Uterus (tissue), 4 donors: ENCODE data around the gene CKMT2. TPM values are rescaled to one million over a fixed set of nuclear protein-coding genes. Genes with fewer than 3 reads are reported as not detected.

ENCODE experiments used
- DNase-seq, 2 donors: peaks; one replicate each; pipeline ENCODE4 v3.0.0-alpha.2; 2019 to 2020
- H3K27ac ChIP-seq, 2 donors: fragments of 200-600 bp; sonication (generic); 1 replicate in 1 of 2; 2 replicates in 1 of 2; pipeline ENCODE4 v1.5.1; 2016 to 2018
- H3K27me3 ChIP-seq, 2 donors: fragments of 200-600 bp; sonication (generic); one replicate each; pipeline ENCODE4 v1.5.1; 2018 to 2019; ENCODE audit warnings: control low read depth in 1 of 2
- H3K36me3 ChIP-seq, 2 donors: fragments of 200-600 bp; sonication (generic); one replicate each; pipeline ENCODE4 v1.5.1; 2019; ENCODE audit warnings: control low read depth in 1 of 2
- H3K4me1 ChIP-seq, 2 donors: fragments of 200-600 bp; sonication (generic); one replicate each; pipeline ENCODE4 v1.5.1; 2018 to 2019; ENCODE audit warnings: control low read depth in 1 of 2
- H3K4me3 ChIP-seq, 2 donors: fragments of 200-600 bp; sonication (generic); 1 replicate in 1 of 2; 2 replicates in 1 of 2; pipeline ENCODE4 v1.5.1; 2018 to 2019; ENCODE audit warnings: mild to moderate bottlenecking in 1 of 2
- H3K9me3 ChIP-seq, 2 donors: fragments of 200-600 bp; sonication (generic); one replicate each; pipeline ENCODE4 v1.5.1; 2019; ENCODE audit warnings: control low read depth in 1 of 2
- CTCF ChIP-seq, 4 experiments: fragments of 200-600 bp in 2 of 4; fragments of 450-650 bp in 2 of 4; sonication (generic) in 2 of 4; IDR thresholded peaks; one replicate each; pipeline ENCODE4 v1.5.1; 2016 to 2019; ENCODE audit warnings: antibody characterized with exemption in 4 of 4, mild to moderate bottlenecking in 2 of 4, moderate library complexity in 1 of 4
- POLR2A ChIP-seq, 2 donors: fragments of 450-650 bp; IDR thresholded peaks; one replicate each; pipeline ENCODE4 v1.6.1; 2016; ENCODE audit warnings: antibody characterized with exemption in 2 of 2, mild to moderate bottlenecking in 1 of 2, moderate library complexity in 1 of 2
- intact Hi-C: fragments of 100-400 bp; cut with DNase I; formaldehyde crosslinking; loops from one replicate; pipeline ENCODE4 v1.15.1; 2023; ENCODE audit warnings: low total_unique reads
- total RNA-seq, 4 donors: library from RNA; depleted of rRNA in 3 of 4; stranded (reverse); fragments of >200 nt in 3 of 4; gene quantifications; one replicate each; pipeline versions ENCODE4 v1.1.0 to v1.2.4, GENCODE V29; 2014 to 2023
- donor health status: DM: yes; HTN: yes; CAD: no.

Gene CKMT2
- total RNA-seq, 4 donors from 2014 or later, result 3.5 to 20.5 (median 9.8) TPM

GRCh38 chr5:81202655-81203054 lies 30.5 kb upstream of the CKMT2 start:
- Histone ChIP-seq H3K9me3 (no peaks in the 10 kb centered on the region), H3K27ac (no peak overlapping the region), H3K4me3 (no peak overlapping the region), H3K27me3 (no peaks in the 10 kb centered on the region), H3K4me1 (no peaks in the 10 kb centered on the region), H3K36me3 (no peaks in the 10 kb centered on the region)
- DNase-seq, result no peak
- TF ChIP-seq CTCF (IDR thresholded peaks at IDR 0.05), result no peak
- intact Hi-C loops, result no loop called here

GRCh38 chr5:81203729-81204128 lies 29.4 kb upstream of the CKMT2 start:
- H3K4me3 ChIP-seq, result no peak overlapping the region
- intact Hi-C loops, result no loop called here

GRCh38 chr5:81204205-81204604 lies 28.9 kb upstream of the CKMT2 start:
- Histone ChIP-seq H3K4me3 (no peak overlapping the region), H3K27ac (no peak overlapping the region), H3K4me1 (no peaks in the 10 kb centered on the region), H3K9me3 (no peaks in the 10 kb centered on the region), H3K27me3 (no peaks in the 10 kb centered on the region), H3K36me3 (no peaks in the 10 kb centered on the region)
- intact Hi-C loops, result no loop called here
- DNase-seq, result no peak
- no peak for TF ChIP-seq POLR2A (IDR thresholded peaks at IDR 0.05)
- no peak for TF ChIP-seq CTCF (IDR thresholded peaks at IDR 0.05)

More at GRCh38 chr5:81203729-81204128, 29.4 kb upstream of the CKMT2 start:
- Histone ChIP-seq H3K27me3 (no peaks in the 10 kb centered on the region), H3K27ac (no peak overlapping the region), H3K4me1 (no peaks in the 10 kb centered on the region), H3K9me3 (no peaks in the 10 kb centered on the region), H3K36me3 (no peaks in the 10 kb centered on the region)
- TF ChIP-seq CTCF (IDR thresholded peaks at IDR 0.05), result no peak
- TF ChIP-seq POLR2A (IDR thresholded peaks at IDR 0.05), result no peak
- no peak for DNase-seq

DNA sequence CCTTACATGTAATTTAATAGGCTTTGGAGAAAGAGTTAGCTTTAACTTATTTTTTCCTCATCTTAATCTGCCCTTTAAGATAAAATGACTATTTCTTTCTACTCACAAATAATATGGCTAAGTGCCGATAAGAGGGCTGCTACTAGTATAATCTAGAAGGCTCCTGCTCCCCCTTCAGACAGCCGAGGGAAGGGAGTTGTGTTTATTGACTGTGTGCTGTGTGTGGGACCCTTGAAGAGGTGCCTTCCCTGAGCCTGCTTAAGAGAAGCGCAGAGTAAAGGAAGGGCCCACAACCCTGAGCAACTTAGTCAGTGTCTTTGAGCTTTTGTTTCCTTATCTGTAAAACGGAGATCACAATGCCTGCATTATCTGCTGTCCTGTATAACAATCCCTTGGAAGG lies 28.1 kb upstream of the CKMT2 start:
- H3K9me3 ChIP-seq, result no peaks in the 10 kb centered on the region
- no peaks in the 10 kb centered on the region for H3K36me3 ChIP-seq
- H3K27ac ChIP-seq, result no peak overlapping the region
- no peak for TF ChIP-seq CTCF (IDR thresholded peaks at IDR 0.05)
- no peak for TF ChIP-seq POLR2A (IDR thresholded peaks at IDR 0.05)
- DNase-seq, result no peak
- H3K4me3 ChIP-seq, result no peak overlapping the region
- intact Hi-C loops, result no loop called here
- H3K4me1 ChIP-seq, result no peaks in the 10 kb centered on the region
- no peaks in the 10 kb centered on the region for H3K27me3 ChIP-seq

GRCh38 chr5:81207009-81207408 lies 26.1 kb upstream of the CKMT2 start:
- no peak for DNase-seq
- H3K9me3 ChIP-seq, result no peaks in the 10 kb centered on the region
- intact Hi-C loops, result no loop called here

More at GRCh38 chr5:81207009-81207408, 26.1 kb upstream of the CKMT2 start:
- H3K27me3 ChIP-seq, result no peaks in the 10 kb centered on the region
- no peak overlapping the region for H3K27ac ChIP-seq
- H3K4me3 ChIP-seq, result no peak overlapping the region
- TF ChIP-seq POLR2A (IDR thresholded peaks at IDR 0.05) (no peak), CTCF (IDR thresholded peaks at IDR 0.05) (no peak)
- no peaks in the 10 kb centered on the region for H3K36me3 ChIP-seq
- H3K4me1 ChIP-seq, result no peaks in the 10 kb centered on the region
